Gastroesophageal sphincter (tissue), 3 donors: Measurements from ENCODE around the gene RPL35.

Experiments used
- EP300 ChIP-seq: sonication (generic); formaldehyde crosslinking; IDR thresholded peaks from one replicate; pipeline ENCODE4 v1.6.1; 2017; ENCODE audit warnings: antibody characterized with exemption, mild to moderate bottlenecking
- POLR2A ChIP-seq, 2 donors: fragments of 450-650 bp; IDR thresholded peaks; one replicate each; pipeline ENCODE4 v1.6.1; 2017; ENCODE audit warnings: antibody characterized with exemption in 2 of 2, mild to moderate bottlenecking in 2 of 2, moderate library complexity in 1 of 2
- POLR2AphosphoS5 ChIP-seq: sonication (generic); formaldehyde crosslinking; IDR thresholded peaks from one replicate; pipeline ENCODE4 v1.6.1; 2017; ENCODE audit warnings: antibody characterized with exemption
- TF ChIP-seq, protein P1 (sequence below), 4 experiments: fragments of 200-600 bp in 2 of 4; fragments of 450-650 bp in 2 of 4; sonication (generic) in 1 of 4; IDR thresholded peaks; one replicate each; pipeline ENCODE4 v1.5.1; 2017 to 2019; ENCODE audit warnings: antibody characterized with exemption in 4 of 4, mild to moderate bottlenecking in 2 of 4, moderate library complexity in 2 of 4

DNA sequence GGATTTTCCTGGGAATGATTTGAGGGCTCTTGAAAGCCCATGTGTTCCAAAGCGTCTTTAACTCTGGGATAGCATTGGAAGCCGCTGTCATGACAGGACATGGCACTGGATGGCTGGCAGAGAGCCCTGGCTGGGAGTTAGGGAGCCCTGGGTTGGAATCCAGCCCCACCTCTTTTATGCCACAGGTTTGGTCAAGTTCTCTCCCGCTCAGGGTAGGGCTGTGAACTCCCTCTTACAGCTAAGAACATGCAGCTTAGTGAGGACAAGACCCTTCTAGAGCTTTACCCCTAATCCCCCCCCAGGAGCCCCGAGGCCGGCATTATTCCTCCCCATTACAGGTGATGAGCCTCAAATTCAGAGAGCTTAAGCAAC, 47.6 kb downstream of the RPL35 start:
- TF ChIP-seq, protein P1, sequence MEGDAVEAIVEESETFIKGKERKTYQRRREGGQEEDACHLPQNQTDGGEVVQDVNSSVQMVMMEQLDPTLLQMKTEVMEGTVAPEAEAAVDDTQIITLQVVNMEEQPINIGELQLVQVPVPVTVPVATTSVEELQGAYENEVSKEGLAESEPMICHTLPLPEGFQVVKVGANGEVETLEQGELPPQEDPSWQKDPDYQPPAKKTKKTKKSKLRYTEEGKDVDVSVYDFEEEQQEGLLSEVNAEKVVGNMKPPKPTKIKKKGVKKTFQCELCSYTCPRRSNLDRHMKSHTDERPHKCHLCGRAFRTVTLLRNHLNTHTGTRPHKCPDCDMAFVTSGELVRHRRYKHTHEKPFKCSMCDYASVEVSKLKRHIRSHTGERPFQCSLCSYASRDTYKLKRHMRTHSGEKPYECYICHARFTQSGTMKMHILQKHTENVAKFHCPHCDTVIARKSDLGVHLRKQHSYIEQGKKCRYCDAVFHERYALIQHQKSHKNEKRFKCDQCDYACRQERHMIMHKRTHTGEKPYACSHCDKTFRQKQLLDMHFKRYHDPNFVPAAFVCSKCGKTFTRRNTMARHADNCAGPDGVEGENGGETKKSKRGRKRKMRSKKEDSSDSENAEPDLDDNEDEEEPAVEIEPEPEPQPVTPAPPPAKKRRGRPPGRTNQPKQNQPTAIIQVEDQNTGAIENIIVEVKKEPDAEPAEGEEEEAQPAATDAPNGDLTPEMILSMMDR (IDR thresholded peaks at IDR 0.05), result no peak
- TF ChIP-seq POLR2A (IDR thresholded peaks at IDR 0.05), result no peak
- TF ChIP-seq POLR2AphosphoS5, result no peak
- no peak for TF ChIP-seq EP300
